ENCODE results near the gene ZCCHC24.

The ZCCHC24 gene

GRCh38 chr10:79378647-79379511 lies 66.5 kb downstream of the ZCCHC24 start:
- TF ChIP-seq CTCF (IDR thresholded peaks at IDR 0.05) (no peak), ZFX (IDR thresholded peaks at IDR 0.05; ENCODE audit: borderline replicate concordance) (no peak)
- no peak overlapping the region; the same call in 1 of the 2 replicates for H3K27ac ChIP-seq

DNA sequence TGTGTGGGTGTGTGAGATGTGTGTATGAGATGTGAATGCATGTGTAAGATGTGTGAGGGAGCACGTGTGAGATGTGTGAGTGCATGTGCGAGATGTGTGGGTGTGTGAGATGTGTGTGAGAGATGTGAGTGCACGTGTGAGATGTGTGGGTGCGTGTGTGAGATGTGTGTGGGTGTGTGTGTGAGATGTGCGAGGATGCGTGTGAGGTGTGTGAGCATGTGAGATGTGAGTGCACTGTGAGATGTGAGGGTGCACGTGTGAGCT lies 67.1 kb downstream of the ZCCHC24 start:
- TF ChIP-seq ZFX (IDR thresholded peaks at IDR 0.05; ENCODE audit: borderline replicate concordance) = no peak
- no peak for TF ChIP-seq CTCF (IDR thresholded peaks at IDR 0.05)
- H3K27ac ChIP-seq = no peak overlapping the region

GRCh38 chr10:79377557-79378382 lies 67.7 kb downstream of the ZCCHC24 start:
- no peak overlapping the region for H3K27ac ChIP-seq
- no peak for TF ChIP-seq CTCF (IDR thresholded peaks at IDR 0.05)
- no peak for TF ChIP-seq ZFX (IDR thresholded peaks at IDR 0.05; ENCODE audit: borderline replicate concordance)

DNA sequence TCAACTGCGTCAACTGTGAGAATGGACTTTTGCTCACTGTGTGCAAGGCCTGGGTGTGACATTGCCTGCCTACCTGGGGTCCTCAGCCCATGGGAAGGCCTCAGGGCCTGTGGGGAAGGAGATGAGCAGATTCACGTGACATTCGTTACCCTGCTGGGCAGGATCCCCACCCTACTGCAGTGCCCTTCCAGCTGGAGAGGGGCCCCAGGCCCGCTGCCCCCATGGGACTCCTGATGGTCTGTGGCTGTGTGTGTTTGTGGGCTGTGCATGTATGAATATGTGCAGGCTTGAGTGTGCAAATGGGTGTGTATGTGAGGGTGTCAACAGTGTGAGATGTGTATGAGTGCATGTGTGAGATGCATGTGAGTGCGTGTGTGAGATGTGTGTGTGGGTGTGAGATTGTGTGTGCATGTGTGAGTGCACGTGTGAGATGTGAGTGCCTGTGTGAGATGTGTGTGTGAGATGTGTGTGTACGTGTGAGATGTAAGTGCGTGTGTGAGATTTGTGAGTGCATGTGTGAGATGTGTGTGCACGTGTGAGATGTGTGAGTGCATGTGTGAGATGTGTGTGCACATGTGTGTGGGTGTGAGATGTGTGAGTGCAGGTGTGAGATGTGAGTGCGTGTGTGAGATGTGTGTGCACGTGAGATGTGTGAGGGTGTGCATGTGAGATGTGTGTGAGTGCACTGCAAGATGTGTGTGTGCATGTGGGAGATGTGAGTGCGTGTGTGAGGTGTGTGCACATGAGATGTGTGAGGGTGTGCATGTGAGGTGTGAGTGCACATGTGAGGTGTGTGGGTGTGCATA lies 68.5 kb downstream of the ZCCHC24 start:
- TF ChIP-seq ZFX (IDR thresholded peaks at IDR 0.05; ENCODE audit: borderline replicate concordance) (no peak), CTCF (IDR thresholded peaks at IDR 0.05) (no peak)

GRCh38 chr10:79376078-79376628 lies 69.3 kb downstream of the ZCCHC24 start:
- TF ChIP-seq ZFX (IDR thresholded peaks at IDR 0.05; ENCODE audit: borderline replicate concordance) (no peak), CTCF (IDR thresholded peaks at IDR 0.05) (no peak)
- H3K27ac ChIP-seq = no peak overlapping the region

More for the DNA sequence above, 68.5 kb downstream of the ZCCHC24 start:
- H3K27ac ChIP-seq = no peak overlapping the region

- TF ChIP-seq CTCF (IDR thresholded peaks at IDR 0.05) (no peak), ZFX (IDR thresholded peaks at IDR 0.05; ENCODE audit: borderline replicate concordance) (no peak)
- no peak overlapping the region for H3K27ac ChIP-seq
Observed at GRCh38 chr10:79375321-79376077, 69.9 kb downstream of the ZCCHC24 start.
